ENCODE data around the gene BAIAP3. TPM values are rescaled to one million over a fixed set of nuclear protein-coding genes. Genes with fewer than 3 reads are reported as not detected.

The BAIAP3 gene
- total and polyA plus RNA-seq, 2 of the 4 experiments (the other 2 are of a cell fraction), result 0.36 to 0.65 TPM

DNA sequence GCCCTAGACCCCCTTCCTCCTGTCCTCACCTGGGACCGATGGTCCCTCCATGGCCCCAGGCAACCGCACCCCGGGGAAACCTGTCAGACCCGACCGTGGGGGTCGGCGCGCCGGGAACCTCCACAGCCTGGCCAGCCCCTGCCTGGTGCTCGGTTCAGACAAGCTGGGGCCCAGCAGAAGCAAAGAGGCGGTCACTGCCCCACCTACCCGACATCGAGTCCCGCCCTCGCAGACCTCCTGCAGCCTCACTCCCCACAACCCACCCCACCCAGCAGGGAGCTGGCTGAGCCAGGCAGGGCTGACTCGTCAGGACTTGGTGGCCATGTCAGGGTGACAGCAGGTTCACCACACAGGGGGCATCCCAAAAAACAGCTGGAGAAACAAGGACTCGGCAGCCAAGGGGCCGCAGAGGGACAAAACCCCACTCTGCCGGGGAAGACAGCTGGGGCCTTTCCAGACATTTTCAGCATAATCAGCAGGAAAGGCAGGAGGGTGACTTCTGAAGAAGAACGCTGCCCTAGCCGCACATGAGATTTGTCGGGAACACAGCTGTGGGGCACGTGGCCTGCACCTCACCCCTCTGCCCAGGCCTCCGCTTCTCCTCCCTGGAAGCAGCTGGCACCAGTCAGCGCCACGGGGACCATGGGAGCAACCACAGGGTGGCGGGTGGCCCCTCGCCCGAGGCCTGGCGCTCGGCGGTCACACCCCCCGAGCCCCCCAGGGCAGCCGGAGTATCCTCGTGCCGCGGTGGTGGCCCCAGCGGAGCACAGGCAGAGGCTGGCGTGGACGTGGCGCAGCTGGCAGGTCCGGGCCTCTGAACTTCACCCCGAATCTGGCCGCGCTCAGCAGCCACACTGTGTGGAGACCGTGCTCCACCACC, 41.2 kb downstream of the BAIAP3 start:
- H4K91ac ChIP-seq (ENCODE audit: insufficient read depth, low read depth, low read length), result no peak overlapping the region
- peaks cover 11% of the 10 kb centered on the region for H3K4me1 ChIP-seq (ENCODE audit: control insufficient read depth, insufficient read depth, low read length)
- WGBS, 2 experiments (ENCODE audit: extremely low coverage in 2 of 2, insufficient read length in 1 of 2), result 83% methylated on average over 24 of the region's 46 CpGs; no CpG with 5 or more reads in 1 of the 2 experiments
- no peak for DNase-seq
- H3K4ac ChIP-seq (ENCODE audit: low read depth, low read length), result no peak overlapping the region
- peaks cover 26% of the 10 kb centered on the region for H3K36me3 ChIP-seq (ENCODE audit: control insufficient read depth, insufficient read depth, low read length)
- no peak overlapping the region for H3K14ac ChIP-seq (replicated peaks; ENCODE audit: low read depth, low read length)
- BruUV-seq (replicated peaks), result no TSS peak
- H2AK9ac ChIP-seq (replicated peaks; ENCODE audit: low read depth, low read length, poor library complexity), result no peak overlapping the region
- H2BK15ac ChIP-seq (ENCODE audit: low read depth, low read length), result no peak overlapping the region
- H3K4me2 ChIP-seq (ENCODE audit: low read depth, low read length), result no peak overlapping the region
- 0 out of 2 replicates have a peak, but pooled peaks cover 6% of the 10 kb centered on the region for H3K9me1 ChIP-seq (ENCODE audit: insufficient read depth, low read length)
- no peak overlapping the region for H2BK20ac ChIP-seq (ENCODE audit: low read depth, low read length)
- H3K79me1 ChIP-seq (ENCODE audit: low read depth in 1 of 2, low read length in 2 of 2), result peaks cover 9 to 38% of the 10 kb centered on the region in 2 experiments
- H3K27me3 ChIP-seq (ENCODE audit: control insufficient read depth, insufficient read depth, low read length), result no peaks in the 10 kb centered on the region
- intact Hi-C loops (cut with micrococcal nuclease) (no loop called here), dilution Hi-C loops (cut with HindIII; ENCODE audit: low sequenced_read_pairs, unreplicated experiment) (no loop called here), in situ Hi-C loops (cut with MboI; ENCODE audit: low sequenced_read_pairs) (no loop called here)
- ATAC-seq (ENCODE audit: low read depth), result no peak
- no peaks in the 10 kb centered on the region for H3K9me3 ChIP-seq (ENCODE audit: control insufficient read depth, insufficient read depth, low read length)
- H4K20me1 ChIP-seq (ENCODE audit: insufficient read depth, low read length), result no peaks in the 10 kb centered on the region; the same call in 1 of the 2 replicates
- H4K5ac ChIP-seq (ENCODE audit: low read depth, low read length), result no peak overlapping the region
- no peak overlapping the region for H3K56ac ChIP-seq (ENCODE audit: extremely low read depth, insufficient read depth, low read length)
- no peak overlapping the region for H2BK5ac ChIP-seq (ENCODE audit: low read depth, low read length, poor library complexity, severe bottlenecking)
- no peak overlapping the region for H2AK5ac ChIP-seq (ENCODE audit: low read depth, low read length)
- H3K9ac ChIP-seq (ENCODE audit: low read depth, low read length), result no peak overlapping the region
- H2BK120ac ChIP-seq (ENCODE audit: low read depth, low read length), result no peak overlapping the region
- CTCF ChIA-PET, result no interaction called here
- no peak overlapping the region for H2AFZ ChIP-seq (replicated peaks; ENCODE audit: low read length, poor library complexity)
- H3K23ac ChIP-seq (ENCODE audit: low read depth, low read length), result no peak overlapping the region
- H3K27ac ChIP-seq (ENCODE audit: insufficient read depth, low read length), result no peak overlapping the region
- POLR2A ChIA-PET (ENCODE audit: unreplicated experiment), result no interaction called here
- H4K8ac ChIP-seq (ENCODE audit: low read depth in 2 of 2, low read length in 2 of 2), result no peak overlapping the region
- no peak overlapping the region for H3K18ac ChIP-seq (ENCODE audit: low read depth, low read length)
- no peak overlapping the region for H3K4me3 ChIP-seq (ENCODE audit: insufficient read depth, low read depth, low read length)
- TF ChIP-seq FOS (IDR thresholded peaks at IDR 0.05; ENCODE audit: low read depth, low read length) (no peak), SMC3 (IDR thresholded peaks at IDR 0.05; ENCODE audit: low read depth, low read length) (no peak), RAD21 (IDR thresholded peaks at IDR 0.05; ENCODE audit: low read length) (no peak), MAFK (IDR thresholded peaks at IDR 0.05; ENCODE audit: low read depth, low read length) (no peak), RFX5 (IDR thresholded peaks at IDR 0.05; ENCODE audit: low read depth, low read length) (no peak), POLR2A (IDR thresholded peaks at IDR 0.05; ENCODE audit: low read depth, low read length) (no peak), CEBPB (IDR thresholded peaks at IDR 0.05; ENCODE audit: low read depth, low read length) (no peak), RCOR1 (IDR thresholded peaks at IDR 0.05; ENCODE audit: insufficient replicate concordance, low read length) (no peak), NFE2L2 (IDR thresholded peaks at IDR 0.05; ENCODE audit: low read depth, low read length) (no peak), BHLHE40 (IDR thresholded peaks at IDR 0.05; ENCODE audit: low read depth, low read length) (no peak), MXI1 (IDR thresholded peaks at IDR 0.05; ENCODE audit: borderline replicate concordance, low read depth, low read length) (no peak), CHD1 (IDR thresholded peaks at IDR 0.05; ENCODE audit: low read depth, low read length) (no peak), MAZ (IDR thresholded peaks at IDR 0.05; ENCODE audit: borderline replicate concordance, low read depth, low read length) (no peak)
- TF ChIP-seq, protein P1, sequence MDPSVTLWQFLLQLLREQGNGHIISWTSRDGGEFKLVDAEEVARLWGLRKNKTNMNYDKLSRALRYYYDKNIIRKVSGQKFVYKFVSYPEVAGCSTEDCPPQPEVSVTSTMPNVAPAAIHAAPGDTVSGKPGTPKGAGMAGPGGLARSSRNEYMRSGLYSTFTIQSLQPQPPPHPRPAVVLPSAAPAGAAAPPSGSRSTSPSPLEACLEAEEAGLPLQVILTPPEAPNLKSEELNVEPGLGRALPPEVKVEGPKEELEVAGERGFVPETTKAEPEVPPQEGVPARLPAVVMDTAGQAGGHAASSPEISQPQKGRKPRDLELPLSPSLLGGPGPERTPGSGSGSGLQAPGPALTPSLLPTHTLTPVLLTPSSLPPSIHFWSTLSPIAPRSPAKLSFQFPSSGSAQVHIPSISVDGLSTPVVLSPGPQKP (IDR thresholded peaks at IDR 0.05; ENCODE audit: borderline replicate concordance, low read depth, low read length), result no peak
- TF ChIP-seq, protein P2, sequence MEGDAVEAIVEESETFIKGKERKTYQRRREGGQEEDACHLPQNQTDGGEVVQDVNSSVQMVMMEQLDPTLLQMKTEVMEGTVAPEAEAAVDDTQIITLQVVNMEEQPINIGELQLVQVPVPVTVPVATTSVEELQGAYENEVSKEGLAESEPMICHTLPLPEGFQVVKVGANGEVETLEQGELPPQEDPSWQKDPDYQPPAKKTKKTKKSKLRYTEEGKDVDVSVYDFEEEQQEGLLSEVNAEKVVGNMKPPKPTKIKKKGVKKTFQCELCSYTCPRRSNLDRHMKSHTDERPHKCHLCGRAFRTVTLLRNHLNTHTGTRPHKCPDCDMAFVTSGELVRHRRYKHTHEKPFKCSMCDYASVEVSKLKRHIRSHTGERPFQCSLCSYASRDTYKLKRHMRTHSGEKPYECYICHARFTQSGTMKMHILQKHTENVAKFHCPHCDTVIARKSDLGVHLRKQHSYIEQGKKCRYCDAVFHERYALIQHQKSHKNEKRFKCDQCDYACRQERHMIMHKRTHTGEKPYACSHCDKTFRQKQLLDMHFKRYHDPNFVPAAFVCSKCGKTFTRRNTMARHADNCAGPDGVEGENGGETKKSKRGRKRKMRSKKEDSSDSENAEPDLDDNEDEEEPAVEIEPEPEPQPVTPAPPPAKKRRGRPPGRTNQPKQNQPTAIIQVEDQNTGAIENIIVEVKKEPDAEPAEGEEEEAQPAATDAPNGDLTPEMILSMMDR (conservative IDR thresholded peaks at IDR 0.05; ENCODE audit: low read depth, low read length), result no peak

All from IMR-90 (cell line).